Activated CD4-positive, alpha-beta T cell treated with anti-CD3 and anti-CD28 coated beads, Interleukin-2, amount 50 U/mL, for 48 hours (primary cell): Measurements from ENCODE around the gene JPH2.

ENCODE experiments used
- DNase-seq, 2 experiments: peaks; one replicate each; pipeline ENCODE4 v3.0.0-alpha.2; 2020

The JPH2 gene

GRCh38 chr20:44097521-44098255, 89.3 kb downstream of the JPH2 start:
- DNase-seq, result no peak

- DNase-seq, result no peak
These were observed 91.2 kb downstream of the JPH2 start for GRCh38 chr20:44095831-44096230.

- DNase-seq, result no peak
These were observed 93.8 kb downstream of the JPH2 start for GRCh38 chr20:44093249-44093582.

- peak in 1 of 2 experiments; percentile 39 for DNase-seq
These were observed 94.3 kb downstream of the JPH2 start for GRCh38 chr20:44092551-44093248.

GRCh38 chr20:44091026-44091425, 96.0 kb downstream of the JPH2 start:
- DNase-seq, result no peak

GRCh38 chr20:44089987-44090674, 96.9 kb downstream of the JPH2 start:
- DNase-seq, result peak in 1 of 2 experiments; percentile 21

- no peak for DNase-seq
These were observed 99.2 kb downstream of the JPH2 start for GRCh38 chr20:44087857-44088120.

- DNase-seq, result no peak
These were observed 99.7 kb downstream of the JPH2 start for GRCh38 chr20:44087051-44087856.

- DNase-seq, result no peak
These were observed 101.2 kb downstream of the JPH2 start for GRCh38 chr20:44085616-44086434.

- no peak for DNase-seq
These were observed 102.1 kb downstream of the JPH2 start for GRCh38 chr20:44084891-44085290.

GRCh38 chr20:44084439-44084838, 102.5 kb downstream of the JPH2 start:
- no peak for DNase-seq

GRCh38 chr20:44083220-44083933, 103.6 kb downstream of the JPH2 start:
- DNase-seq, result no peak

GRCh38 chr20:44081888-44082287, 105.1 kb downstream of the JPH2 start:
- no peak for DNase-seq

- no peak for DNase-seq
These were observed 105.5 kb downstream of the JPH2 start for GRCh38 chr20:44081476-44081875.

GRCh38 chr20:44080646-44081267, 106.2 kb downstream of the JPH2 start:
- DNase-seq, result peak; percentile 78 to 82

- DNase-seq, result no peak
These were observed 106.9 kb downstream of the JPH2 start for GRCh38 chr20:44080064-44080463.

- no peak for DNase-seq
These were observed 107.7 kb downstream of the JPH2 start for GRCh38 chr20:44079291-44079690.

- no peak for DNase-seq
These were observed 111.1 kb downstream of the JPH2 start for GRCh38 chr20:44075950-44076232.

GRCh38 chr20:44075191-44075949, 111.6 kb downstream of the JPH2 start:
- no peak for DNase-seq

- DNase-seq, result no peak
These were observed 112.5 kb downstream of the JPH2 start for GRCh38 chr20:44074252-44075151.
